H1 (cell line): ENCODE data around the gene MYH11. TPM values are rescaled to one million over a fixed set of nuclear protein-coding genes. Genes with fewer than 3 reads are reported as not detected.

ENCODE experiments used
- CTCF ChIA-PET: fragments of 300-600 bp; sonication (Branson Sonifier 250); formaldehyde crosslinking; loops from one replicate; lab custom pipeline; 2021; ENCODE audit not compliant: partially characterized antibody; lab: Charles Lee
- POLR2A ChIA-PET: fragments of 300-600 bp; sonication (Branson Sonifier 250); formaldehyde crosslinking; loops from one replicate; lab custom pipeline; 2021; ENCODE audit warnings: inconsistent platforms; ENCODE audit not compliant: partially characterized antibody; lab: Charles Lee
- DNase-seq, 2 experiments: peaks; one replicate each; pipeline versions ENCODE4 v3.0.0 to v3.0.0-alpha.2; 2010 to 2022; ENCODE audit warnings: low spot score in 2 of 2, low read depth in 1 of 2, mixed read lengths in 1 of 2
- FAIRE-seq: peaks from 2 replicates; lab custom pipeline; 2011; peaks lifted over from hg19 to GRCh38; lab: Jason Lieb, UNC
- H2AFZ ChIP-seq: 2 replicates; pipeline ENCODE4 v1.8.1; 2012; ENCODE audit warnings: low read length, inconsistent platforms
- H2AK5ac ChIP-seq: 2 replicates; pipeline ENCODE4 v1.6.1; 2013; ENCODE audit warnings: low read depth, low read length
- H2BK120ac ChIP-seq: replicated peaks from 2 replicates; pipeline ENCODE3; 2013; ENCODE audit warnings: low read depth, low read length, inconsistent platforms
- H2BK12ac ChIP-seq: 2 replicates; pipeline ENCODE4 v1.6.1; 2013; ENCODE audit warnings: low read depth, low read length
- H2BK15ac ChIP-seq: 2 replicates; pipeline ENCODE4 v1.6.1; 2013; ENCODE audit warnings: low read length
- H2BK20ac ChIP-seq: 2 replicates; pipeline ENCODE4 v1.6.1; 2013; ENCODE audit warnings: low read length
- H2BK5ac ChIP-seq: 2 replicates; pipeline ENCODE4 v1.6.1; 2013; ENCODE audit warnings: low read depth, low read length
- H3K14ac ChIP-seq: 2 replicates; pipeline ENCODE4 v1.6.1; 2013; ENCODE audit warnings: inconsistent platforms; ENCODE audit not compliant: insufficient read length
- H3K18ac ChIP-seq: 2 replicates; pipeline ENCODE4 v1.6.1; 2013; ENCODE audit warnings: low read length; ENCODE audit errors: extremely low read depth
- H3K23ac ChIP-seq: 2 replicates; pipeline ENCODE4 v1.6.1; 2013; ENCODE audit warnings: inconsistent platforms; ENCODE audit not compliant: insufficient read length
- H3K23me2 ChIP-seq: 2 replicates; pipeline ENCODE4 v1.6.1; 2013; ENCODE audit warnings: low read depth, low read length
- H3K27ac ChIP-seq: 2 replicates; pipeline ENCODE4 v1.6.1; 2011; ENCODE audit warnings: low read depth, low read length, inconsistent platforms
- H3K27me3 ChIP-seq, 4 experiments: replicated peaks in 1 of 4; 1 replicate in 1 of 4; 2 replicates in 3 of 4; pipeline versions ENCODE4 v1.6.1 to v1.8.1; 2011 to 2013; ENCODE audit warnings: low read length in 3 of 4, mild to moderate bottlenecking in 3 of 4, inconsistent platforms in 2 of 4, mixed read lengths in 2 of 4, moderate library complexity in 1 of 4; ENCODE audit not compliant: control insufficient read depth in 3 of 4, insufficient read depth in 3 of 4; ENCODE audit errors: extremely low read depth in 1 of 4
- H3K36me3 ChIP-seq, 4 experiments: 2 replicates each; pipeline versions ENCODE4 v1.6.1 to v1.8.1; 2011 to 2013; ENCODE audit warnings: mild to moderate bottlenecking in 4 of 4, low read length in 3 of 4, moderate library complexity in 2 of 4, control low read depth in 1 of 4, inconsistent platforms in 1 of 4; ENCODE audit not compliant: insufficient read depth in 4 of 4, control insufficient read depth in 2 of 4
- H3K4ac ChIP-seq: replicated peaks from 2 replicates; pipeline ENCODE3; 2013; ENCODE audit warnings: low read length, low read depth, mixed read lengths, inconsistent platforms; ENCODE audit not compliant: insufficient read length
- H3K4me1 ChIP-seq, 4 experiments: replicated peaks in 1 of 4; 1 replicate in 1 of 4; 2 replicates in 3 of 4; pipeline versions ENCODE4 v1.6.1 to v1.8.1; 2011 to 2013; ENCODE audit warnings: low read length in 3 of 4, inconsistent platforms in 2 of 4, mixed read lengths in 1 of 4; ENCODE audit not compliant: insufficient read depth in 4 of 4, control insufficient read depth in 3 of 4
- H3K4me2 ChIP-seq, 2 experiments: 2 replicates each; pipeline versions ENCODE4 v1.6.1 to v1.8.1; 2011 to 2013; ENCODE audit warnings: low read depth in 2 of 2, low read length in 2 of 2, control low read depth in 1 of 2, inconsistent platforms in 1 of 2, mild to moderate bottlenecking in 1 of 2; ENCODE audit not compliant: insufficient read depth in 1 of 2
- H3K4me3 ChIP-seq, 4 experiments: fragments of 200-600, 300-600 bp in 1 of 4; sonication (generic), shearing (Covaris generic), sonication (Bioruptor Twin) in 1 of 4; 2 replicates each; pipeline versions ENCODE4 v1.5.1 to v1.8.1; 2011 to 2016; ENCODE audit warnings: low read length in 4 of 4, low read depth in 3 of 4, control low read depth in 2 of 4, inconsistent platforms in 2 of 4, mild to moderate bottlenecking in 2 of 4, mixed read lengths in 1 of 4, moderate library complexity in 1 of 4; ENCODE audit not compliant: insufficient read depth in 2 of 4; ENCODE audit errors: extremely low read depth in 1 of 4
- H3K56ac ChIP-seq: replicated peaks from 2 replicates; pipeline ENCODE3; 2013; ENCODE audit warnings: low read depth, mild to moderate bottlenecking, mixed read lengths, low read length, inconsistent platforms; ENCODE audit not compliant: insufficient read length
- H3K79me1 ChIP-seq: 2 replicates; pipeline ENCODE4 v1.6.1; 2013; ENCODE audit warnings: low read depth, low read length, control low read depth
- H3K79me2 ChIP-seq, 2 experiments: 2 replicates each; pipeline versions ENCODE4 v1.6.1 to v1.8.1; 2012 to 2013; ENCODE audit warnings: low read length in 2 of 2, mild to moderate bottlenecking in 2 of 2, inconsistent platforms in 1 of 2; ENCODE audit not compliant: insufficient read depth in 2 of 2, control insufficient read depth in 1 of 2
- H3K9ac ChIP-seq, 4 experiments: replicated peaks in 1 of 4; 1 replicate in 1 of 4; 2 replicates in 3 of 4; pipeline versions ENCODE4 v1.6.1 to v1.8.1; 2011 to 2013; ENCODE audit warnings: low read depth in 3 of 4, low read length in 3 of 4, control low read depth in 2 of 4, mild to moderate bottlenecking in 2 of 4, moderate library complexity in 2 of 4, inconsistent platforms in 1 of 4; ENCODE audit errors: extremely low read depth in 1 of 4
- H3K9me3 ChIP-seq, 2 experiments: 2 replicates each; pipeline versions ENCODE4 v1.6.1 to v1.8.1; 2012 to 2013; ENCODE audit warnings: mild to moderate bottlenecking in 2 of 2, moderate library complexity in 2 of 2, control low read depth in 1 of 2, inconsistent platforms in 1 of 2, low read depth in 1 of 2, low read length in 1 of 2, mixed read lengths in 1 of 2; ENCODE audit not compliant: insufficient read depth in 2 of 2
- H4K20me1 ChIP-seq, 2 experiments: replicated peaks in 1 of 2; 2 replicates each; pipeline versions ENCODE3 to v1.8.1; 2011 to 2013; ENCODE audit warnings: inconsistent platforms in 2 of 2, low read length in 2 of 2, mild to moderate bottlenecking in 1 of 2; ENCODE audit not compliant: insufficient read depth in 2 of 2, control insufficient read depth in 1 of 2
- H4K5ac ChIP-seq: 2 replicates; pipeline ENCODE4 v1.6.1; 2013; ENCODE audit warnings: low read length, low read depth, mixed read lengths, inconsistent platforms; ENCODE audit not compliant: insufficient read length
- H4K8ac ChIP-seq: 2 replicates; pipeline ENCODE4 v1.8.0; 2013; ENCODE audit warnings: mild to moderate bottlenecking, moderate library complexity, low read length, inconsistent platforms; ENCODE audit not compliant: insufficient read depth; ENCODE audit errors: extremely low read depth
- H4K91ac ChIP-seq: replicated peaks from 2 replicates; pipeline ENCODE3; 2013; ENCODE audit warnings: low read length, mixed read lengths, inconsistent platforms; ENCODE audit not compliant: insufficient read length
- CHD1 ChIP-seq: IDR thresholded peaks from 2 replicates; pipeline ENCODE4 v1.6.1; 2012; ENCODE audit warnings: low read depth, low read length, improper control_type of control experiment
- POU5F1 ChIP-seq: IDR thresholded peaks from 2 replicates; pipeline ENCODE4 v1.6.1; 2011; ENCODE audit warnings: low read depth, mild to moderate bottlenecking, low read length, moderate library complexity
- SP4 ChIP-seq: IDR thresholded peaks from 2 replicates; pipeline ENCODE4 v1.6.1; 2012; ENCODE audit warnings: low read length, inconsistent platforms
- SRF ChIP-seq: IDR thresholded peaks from 2 replicates; pipeline ENCODE4 v1.6.1; 2011; ENCODE audit warnings: mild to moderate bottlenecking, low read depth, low read length, moderate library complexity
- SUZ12 ChIP-seq: fragments of 200-600 bp; sonication (generic); IDR thresholded peaks from 2 replicates; pipeline ENCODE4 v1.6.1; 2012; ENCODE audit warnings: mild to moderate bottlenecking, inconsistent platforms, low read length, moderate library complexity, mixed read lengths
- TEAD4 ChIP-seq: IDR thresholded peaks from 2 replicates; pipeline ENCODE4 v1.6.1; 2012; ENCODE audit warnings: low read depth, low read length, inconsistent platforms, mixed read lengths
- YY1 ChIP-seq: IDR thresholded peaks from 2 replicates; pipeline ENCODE4 v1.6.1; 2011; ENCODE audit warnings: low read depth, mild to moderate bottlenecking, low read length
- WGBS, 2 experiments: shearing (Covaris generic) in 1 of 2; methylation state at CpG; one replicate each; pipeline versions ENCODE4 v1.1.6 to v1.1.7; 2013 to 2015; ENCODE audit warnings: low lambda C conversion rate in 2 of 2, mixed read lengths in 2 of 2, inconsistent platforms in 1 of 2, low coverage in 1 of 2, missing lambda C conversion rate in 1 of 2; ENCODE audit not compliant: insufficient replicate concordance in 2 of 2, insufficient coverage in 1 of 2, insufficient read length in 1 of 2; ENCODE audit errors: extremely low coverage in 1 of 2, missing lambda C conversion rate in 1 of 2; 5-methylcytosine and 5-hydroxymethylcytosine counted together
- polyA plus RNA-seq, 7 experiments: library from polyadenylated mRNA; depleted of rRNA in 3 of 7; stranded (reverse) in 5 of 7; unstranded in 2 of 7; fragments of >200 nt in 5 of 7; fragments of 200-250 nt in 2 of 7; gene quantifications; 1 replicate in 5 of 7; 2 replicates in 1 of 7; 4 replicates in 1 of 7; pipeline versions ENCODE4 v1.2.1 to v1.2.3, GENCODE V29; 2011 to 2013; ENCODE audit warnings: missing spikeins in 2 of 7, mixed read lengths in 2 of 7
- total RNA-seq: library from RNA; stranded (reverse); fragmentation: NEBNext Ultra II Directional; extraction: Animal tissue kit (Norgen Biotek cat#: 25700); gene quantifications from 2 replicates; pipeline ENCODE4 v1.2.1, GENCODE V29; 2021
- TF ChIP-seq, protein P1 (sequence below), 3 experiments: IDR thresholded peaks; 1 replicate in 2 of 3; 2 replicates in 1 of 3; pipeline versions ENCODE4 v1.5.1 to v1.6.1; 2011; ENCODE audit warnings: low read length in 3 of 3, mild to moderate bottlenecking in 3 of 3, inconsistent platforms in 2 of 3, low read depth in 1 of 3, moderate library complexity in 1 of 3; ENCODE audit not compliant: insufficient read depth in 1 of 3; ENCODE audit errors: control extremely low read depth in 1 of 3

Gene MYH11
- total and polyA plus RNA-seq, 2 of the 8 experiments (the other 6 are each of a cell fraction or from before 2014, with no cell fraction given), result 0.11 to 0.78 TPM

DNA sequence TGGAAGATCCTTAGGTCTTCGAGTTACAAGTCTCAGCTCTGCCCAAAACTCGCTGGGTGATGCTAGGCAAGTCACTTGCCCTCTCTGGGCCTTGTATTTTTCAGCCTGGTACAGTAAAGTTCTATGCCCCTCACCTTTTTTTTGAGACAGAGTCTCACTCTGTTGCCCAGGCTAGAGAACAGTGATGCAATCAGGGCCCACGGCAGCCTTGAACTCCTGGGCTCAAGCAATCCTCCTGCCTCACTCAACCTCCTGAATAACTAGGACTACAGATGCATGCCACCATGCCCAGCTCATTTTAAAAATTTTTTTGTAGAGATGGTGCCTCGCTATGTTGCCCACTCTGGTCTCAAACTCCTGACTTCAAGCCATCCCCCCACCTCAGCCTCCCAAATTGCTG, 3.8 kb downstream of the MYH11 start:
- FAIRE-seq, result no peak
- H3K9me3 ChIP-seq, result no peaks in the 10 kb centered on the region
- H2BK120ac ChIP-seq, result no peak overlapping the region
- no peak overlapping the region for H3K14ac ChIP-seq
- no peak overlapping the region for H3K27ac ChIP-seq
- H2BK20ac ChIP-seq, result no peak overlapping the region
- H3K4me3 ChIP-seq, result no peak overlapping the region
- no peak overlapping the region for H4K8ac ChIP-seq
- H4K5ac ChIP-seq, result no peak overlapping the region
- no peak overlapping the region for H2BK15ac ChIP-seq
- no peak overlapping the region for H3K4me2 ChIP-seq
- H2BK12ac ChIP-seq, result no peak overlapping the region
- H3K79me2 ChIP-seq, result no peaks in the 10 kb centered on the region
- no peak overlapping the region for H4K91ac ChIP-seq
- no peaks in the 10 kb centered on the region for H3K36me3 ChIP-seq
- H3K23me2 ChIP-seq, result peaks cover 11% of the 10 kb centered on the region
- no peak overlapping the region for H3K56ac ChIP-seq
- TF ChIP-seq SP4 (no peak), CHD1 (no peak), YY1 (no peak), POU5F1 (no peak), SUZ12 (no peak), TEAD4 (no peak), SRF (no peak)
- TF ChIP-seq, protein P1, sequence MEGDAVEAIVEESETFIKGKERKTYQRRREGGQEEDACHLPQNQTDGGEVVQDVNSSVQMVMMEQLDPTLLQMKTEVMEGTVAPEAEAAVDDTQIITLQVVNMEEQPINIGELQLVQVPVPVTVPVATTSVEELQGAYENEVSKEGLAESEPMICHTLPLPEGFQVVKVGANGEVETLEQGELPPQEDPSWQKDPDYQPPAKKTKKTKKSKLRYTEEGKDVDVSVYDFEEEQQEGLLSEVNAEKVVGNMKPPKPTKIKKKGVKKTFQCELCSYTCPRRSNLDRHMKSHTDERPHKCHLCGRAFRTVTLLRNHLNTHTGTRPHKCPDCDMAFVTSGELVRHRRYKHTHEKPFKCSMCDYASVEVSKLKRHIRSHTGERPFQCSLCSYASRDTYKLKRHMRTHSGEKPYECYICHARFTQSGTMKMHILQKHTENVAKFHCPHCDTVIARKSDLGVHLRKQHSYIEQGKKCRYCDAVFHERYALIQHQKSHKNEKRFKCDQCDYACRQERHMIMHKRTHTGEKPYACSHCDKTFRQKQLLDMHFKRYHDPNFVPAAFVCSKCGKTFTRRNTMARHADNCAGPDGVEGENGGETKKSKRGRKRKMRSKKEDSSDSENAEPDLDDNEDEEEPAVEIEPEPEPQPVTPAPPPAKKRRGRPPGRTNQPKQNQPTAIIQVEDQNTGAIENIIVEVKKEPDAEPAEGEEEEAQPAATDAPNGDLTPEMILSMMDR (IDR thresholded peaks at IDR 0.05; ENCODE audit: control extremely low read depth in 1 of 3, insufficient read depth in 1 of 3, low read depth in 1 of 3, low read length in 3 of 3), result no peak
- H4K20me1 ChIP-seq, result no peaks in the 10 kb centered on the region
- no peak overlapping the region for H3K18ac ChIP-seq
- CTCF ChIA-PET, result interaction anchor here (1.1 kb wide), 1 partner anchor 22 kb away, joined by 4 read pairs; no protein-coding TSS in a partner anchor
- peaks cover 4 to 33% (median 26%) of the 10 kb centered on the region in 4 experiments for H3K27me3 ChIP-seq
- no peak overlapping the region for H2BK5ac ChIP-seq
- POLR2A ChIA-PET, result interaction anchor here (1.2 kb wide), 1 partner anchor 75 kb away, joined by 3 read pairs; no protein-coding TSS in a partner anchor
- WGBS, 2 experiments, result 87% methylated on average over 4 of the region's 4 CpGs; no CpG with 5 or more reads in 1 of the 2 experiments
- no peak for DNase-seq
- no peak overlapping the region for H3K4ac ChIP-seq
- no peak overlapping the region for H2AK5ac ChIP-seq
- H2AFZ ChIP-seq, result no peak overlapping the region
- H3K9ac ChIP-seq, result no peak overlapping the region
- no peaks in the 10 kb centered on the region for H3K79me1 ChIP-seq
- no peaks in the 10 kb centered on the region; a peak in 2 of 7 replicates for H3K4me1 ChIP-seq
- no peak overlapping the region for H3K23ac ChIP-seq
